Middle frontal gyrus (tissue), 1 donor: ENCODE results near the gene CBR3.
"Not testable (repeated sequence)": the region's sequence is repeated elsewhere in the genome, so short reads cannot be mapped to it uniquely, and the experiment has no call there.

Source experiments
- DNase-seq: peaks from one replicate; pipeline ENCODE4 v3.0.0-alpha.2; 2015; ENCODE audit warnings: low spot score; ENCODE audit errors: extremely low spot score

CBR3 gene

DNA sequence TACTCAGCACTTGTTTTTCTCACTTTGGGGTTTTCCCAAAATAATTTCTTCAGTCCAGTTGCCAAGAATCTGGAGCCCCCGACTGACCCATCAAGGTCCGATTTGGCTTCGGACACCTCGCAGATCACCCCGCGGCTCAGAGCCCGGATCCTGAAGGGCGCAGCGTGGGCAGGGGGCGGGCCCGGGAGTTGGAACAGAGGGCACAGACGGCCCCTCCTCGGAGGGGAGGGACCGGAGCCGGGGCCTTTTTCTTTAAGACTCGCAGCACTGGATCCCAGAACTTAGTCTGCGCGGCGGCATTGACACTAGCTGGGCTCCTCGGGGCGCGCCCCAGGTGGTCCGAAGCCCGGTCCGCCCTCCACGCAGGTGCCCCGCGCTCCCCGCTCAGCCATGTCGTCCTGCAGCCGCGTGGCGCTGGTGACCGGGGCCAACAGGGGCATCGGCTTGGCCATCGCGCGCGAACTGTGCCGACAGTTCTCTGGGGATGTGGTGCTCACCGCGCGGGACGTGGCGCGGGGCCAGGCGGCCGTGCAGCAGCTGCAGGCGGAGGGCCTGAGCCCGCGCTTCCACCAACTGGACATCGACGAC, at the start of gene CBR3:
TSS of gene CBR3 (plus strand) at position 277 of the 588 bp plus-strand sequence. CDS start at position 391, 114 bp downstream.
- DNase-seq, result no peak

DNA sequence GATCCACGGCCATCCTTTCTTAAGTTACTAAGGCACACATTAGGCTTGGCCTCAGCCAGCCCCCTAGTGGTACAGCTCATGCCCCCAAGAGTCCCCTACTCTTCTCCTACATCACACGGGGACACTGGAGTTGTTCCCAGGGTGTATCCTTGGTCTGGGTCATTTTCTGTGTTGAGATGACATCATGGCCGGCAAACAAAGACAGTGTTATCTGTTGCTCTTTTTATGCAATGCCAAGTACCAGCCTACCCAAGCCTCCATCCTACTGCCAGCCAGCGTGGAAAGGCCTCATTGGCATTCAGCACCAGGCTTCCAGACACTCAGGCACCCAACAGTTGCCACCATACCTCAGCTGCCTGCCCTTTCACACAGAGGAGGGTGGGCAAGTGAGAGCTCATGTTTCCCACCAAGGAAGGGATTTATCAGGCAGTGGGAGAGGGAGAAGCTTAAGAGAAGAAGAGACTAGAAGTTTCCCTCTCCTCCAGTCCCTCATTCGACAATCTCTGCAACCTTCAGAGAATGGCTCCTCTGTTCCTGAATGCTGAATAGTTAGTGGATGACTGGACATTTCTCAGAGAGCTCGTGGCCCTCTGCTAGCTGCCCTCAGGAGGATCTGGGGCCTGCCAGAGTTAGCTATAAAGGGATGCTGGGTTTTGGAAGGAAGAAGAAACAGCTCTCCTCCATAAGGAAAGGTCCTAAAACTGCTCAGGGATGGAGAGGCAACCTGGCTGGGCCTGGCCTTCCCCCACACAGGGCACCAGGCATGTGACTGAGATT, 47.3 kb upstream of the CBR3 start:
- DNase-seq, result peak; percentile 73

DNA sequence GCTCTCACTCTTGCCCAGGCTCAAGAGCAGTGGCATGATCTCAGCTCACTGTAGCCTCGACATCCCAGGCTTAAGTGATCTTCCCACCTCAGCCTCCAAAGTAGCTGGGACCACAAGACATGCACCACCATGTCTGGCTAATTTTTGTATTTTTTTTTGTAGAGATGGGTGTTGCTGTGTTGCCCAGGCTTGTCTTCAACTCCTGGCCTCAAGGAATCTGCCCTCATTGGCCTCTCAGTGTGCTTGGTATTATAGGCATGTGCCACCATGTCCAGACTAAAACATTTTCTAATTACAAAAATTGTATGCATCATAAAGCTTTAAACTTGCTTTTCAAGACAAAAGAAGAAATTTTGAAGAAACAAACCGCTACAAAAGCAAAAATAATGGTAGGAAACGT, 44.9 kb upstream of the CBR3 start:
- DNase-seq, result no peak

DNA sequence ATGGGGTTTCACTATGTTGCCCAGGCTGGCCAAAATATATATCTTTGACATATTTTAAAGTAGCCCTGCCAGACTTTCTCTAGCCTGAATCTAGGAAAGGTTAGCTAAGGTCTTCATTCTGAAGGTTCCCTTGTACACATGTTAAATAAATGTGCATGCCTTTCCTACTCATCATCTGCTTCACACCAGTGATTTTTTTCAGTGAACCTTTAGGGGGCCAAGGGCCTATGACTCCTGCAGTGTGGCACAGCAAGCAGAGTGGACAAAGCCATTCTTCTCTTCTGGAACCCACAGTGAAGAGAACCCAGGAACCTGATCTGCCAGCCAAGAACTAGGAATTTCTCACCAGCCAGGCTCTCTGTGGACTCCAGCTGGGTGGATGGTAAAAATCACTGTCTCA, 42.2 kb upstream of the CBR3 start:
- no peak for DNase-seq

DNA sequence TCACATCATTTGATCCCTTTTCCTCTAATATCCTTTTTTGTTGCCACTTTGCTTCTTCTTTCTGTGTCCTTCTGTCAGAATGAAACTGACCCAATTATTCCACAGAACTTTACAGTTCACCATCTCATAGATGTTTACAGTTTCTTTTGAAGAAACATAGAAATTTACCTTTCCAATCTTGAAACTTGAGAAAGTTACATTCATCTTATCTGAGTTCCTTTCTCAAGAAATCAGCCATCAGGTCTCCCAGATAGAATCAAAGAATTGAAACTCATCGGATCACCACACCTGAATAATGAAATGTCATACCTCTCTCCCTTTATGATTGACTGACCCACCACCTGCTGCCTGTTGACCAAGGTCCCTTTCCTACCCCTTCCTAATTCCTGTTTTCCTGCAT, 41.4 kb upstream of the CBR3 start:
- DNase-seq, result no peak

DNA sequence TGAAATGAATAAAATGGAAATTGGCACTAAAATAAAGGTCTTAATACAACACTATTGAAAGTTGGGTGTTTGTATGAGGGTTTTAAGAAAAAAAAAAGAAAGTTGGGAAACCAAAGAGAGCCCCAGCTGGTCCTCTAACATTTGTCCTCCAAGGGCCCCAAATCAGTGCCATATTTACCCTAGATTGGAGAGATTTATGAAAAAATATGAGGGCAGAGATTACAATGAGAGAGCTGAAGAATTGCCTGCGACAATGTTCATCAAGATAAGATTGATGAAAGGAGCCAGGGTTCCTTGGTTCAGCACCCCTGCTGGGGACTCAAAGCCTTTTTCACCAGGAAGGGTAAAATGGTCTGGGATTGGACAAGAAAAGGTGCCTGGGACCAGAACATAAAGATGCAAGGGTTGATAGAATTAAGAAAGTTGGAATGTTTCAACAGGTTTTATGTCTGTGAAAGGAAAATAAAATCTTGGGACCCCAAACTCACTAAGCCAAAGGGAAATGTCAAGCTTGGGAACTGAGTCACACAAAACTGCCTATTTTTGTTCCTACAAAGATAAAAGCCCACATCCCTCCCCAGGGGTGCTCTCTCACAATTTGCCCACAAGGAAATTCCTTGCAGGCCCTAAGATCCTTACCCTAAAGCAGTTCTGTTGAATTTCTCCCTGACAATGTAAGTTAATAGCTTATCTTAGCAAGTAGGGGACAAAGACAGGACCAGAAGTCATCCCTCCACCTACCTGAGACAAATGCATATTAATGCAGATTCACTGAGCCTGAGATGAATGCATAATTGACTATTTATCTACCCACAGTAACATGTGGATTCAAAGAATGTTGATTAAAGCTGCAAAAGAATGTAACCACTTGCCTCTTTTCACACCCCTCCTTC, 38.2 kb upstream of the CBR3 start:
- no peak for DNase-seq

DNA sequence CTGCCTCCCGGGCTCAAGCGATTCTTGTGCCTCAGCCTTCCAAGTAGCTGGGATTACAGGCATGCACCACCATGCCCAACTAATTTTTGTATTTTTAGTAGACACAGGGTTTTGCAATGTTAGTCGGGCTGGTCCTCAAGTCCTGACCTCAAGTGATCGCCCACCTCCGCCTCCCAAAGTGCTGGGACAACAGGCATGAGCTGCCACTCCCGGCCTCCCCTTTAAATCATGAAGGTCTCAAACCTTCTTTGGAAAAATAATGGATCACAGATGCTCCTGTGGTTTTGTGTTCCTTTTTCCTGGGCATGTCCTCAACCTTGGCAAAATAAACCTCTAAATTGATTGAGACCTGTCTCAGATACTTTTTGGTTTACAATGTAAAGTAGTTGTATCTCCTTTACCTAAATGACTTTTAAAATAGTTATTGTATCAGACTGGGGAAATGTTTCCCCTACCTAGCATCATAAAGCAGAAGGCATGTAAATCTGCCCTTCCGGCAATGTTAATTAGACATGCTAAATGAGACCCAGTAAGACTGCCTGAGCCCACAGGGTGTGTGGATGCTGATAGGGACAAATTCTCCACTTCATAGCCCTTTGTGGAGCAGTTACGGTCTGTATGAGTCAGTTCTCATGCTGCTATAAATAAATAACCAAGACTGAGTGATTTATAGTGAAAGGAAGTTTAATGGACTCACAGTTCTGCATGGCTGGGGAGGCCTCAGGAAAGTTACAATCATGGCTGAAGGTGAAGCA, 37.3 kb upstream of the CBR3 start:
- no peak for DNase-seq

DNA sequence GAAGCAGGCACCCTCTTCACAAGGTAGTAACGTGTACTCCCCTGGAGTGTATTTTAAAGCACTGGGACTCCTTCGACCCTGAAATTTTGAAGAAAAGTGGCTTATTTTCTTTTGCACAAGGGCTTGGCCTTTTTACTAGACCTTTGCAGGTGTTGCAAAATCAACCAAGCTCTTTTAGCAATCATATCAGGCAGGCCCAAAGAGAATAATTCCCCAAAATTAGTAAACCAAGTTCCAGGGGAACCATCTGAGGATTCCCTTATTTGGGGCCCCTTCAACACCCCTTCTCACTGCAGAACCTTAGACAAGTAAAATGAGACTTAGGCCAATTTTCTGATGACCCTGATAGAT, 36.7 kb upstream of the CBR3 start:
- DNase-seq, result no peak

DNA sequence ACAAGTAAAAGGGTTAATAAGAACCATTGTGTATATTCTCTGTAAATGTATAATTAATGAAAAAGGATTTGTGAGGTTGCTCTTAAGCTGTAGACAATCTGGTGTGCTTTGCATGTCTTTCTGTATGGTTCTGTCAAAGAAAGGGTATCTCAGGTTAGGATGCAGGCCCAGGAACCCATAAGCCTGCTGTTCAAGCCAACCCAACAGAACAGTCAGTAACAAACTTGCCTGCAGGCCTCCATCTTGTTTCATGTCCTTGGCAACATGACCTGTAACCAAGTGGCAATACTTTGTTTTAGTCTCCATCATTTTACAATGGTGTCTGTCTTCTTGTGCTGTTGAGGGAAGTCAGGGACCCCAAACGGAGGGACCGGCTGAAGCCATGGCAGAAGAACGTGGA, 35.9 kb upstream of the CBR3 start:
- no peak for DNase-seq

DNA sequence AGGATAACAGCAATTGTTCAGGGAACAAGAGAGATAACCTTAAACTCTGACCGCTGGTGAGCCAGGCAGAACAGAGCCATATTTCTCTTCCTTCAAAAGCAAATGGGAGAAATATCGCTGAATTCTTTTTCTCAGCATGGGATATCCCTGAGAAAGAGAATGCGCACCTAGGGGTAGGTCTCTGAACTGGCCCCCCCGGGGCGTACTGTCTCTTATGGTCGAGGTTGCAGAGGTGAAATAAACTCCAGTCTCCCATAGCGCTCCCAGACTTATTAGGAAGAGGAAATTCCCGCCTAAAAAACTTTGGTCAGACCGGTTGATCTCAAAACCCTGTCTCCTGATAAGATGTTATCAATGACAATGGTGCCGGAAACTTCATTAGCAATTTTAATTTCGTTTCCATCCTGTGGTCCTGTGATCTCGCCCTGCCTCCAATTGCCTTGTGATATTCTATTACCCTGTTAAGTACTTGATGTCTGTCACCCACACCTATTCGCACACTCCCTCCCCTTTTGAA, 35.1 kb upstream of the CBR3 start:
- DNase-seq, result not testable (repeated sequence)

DNA sequence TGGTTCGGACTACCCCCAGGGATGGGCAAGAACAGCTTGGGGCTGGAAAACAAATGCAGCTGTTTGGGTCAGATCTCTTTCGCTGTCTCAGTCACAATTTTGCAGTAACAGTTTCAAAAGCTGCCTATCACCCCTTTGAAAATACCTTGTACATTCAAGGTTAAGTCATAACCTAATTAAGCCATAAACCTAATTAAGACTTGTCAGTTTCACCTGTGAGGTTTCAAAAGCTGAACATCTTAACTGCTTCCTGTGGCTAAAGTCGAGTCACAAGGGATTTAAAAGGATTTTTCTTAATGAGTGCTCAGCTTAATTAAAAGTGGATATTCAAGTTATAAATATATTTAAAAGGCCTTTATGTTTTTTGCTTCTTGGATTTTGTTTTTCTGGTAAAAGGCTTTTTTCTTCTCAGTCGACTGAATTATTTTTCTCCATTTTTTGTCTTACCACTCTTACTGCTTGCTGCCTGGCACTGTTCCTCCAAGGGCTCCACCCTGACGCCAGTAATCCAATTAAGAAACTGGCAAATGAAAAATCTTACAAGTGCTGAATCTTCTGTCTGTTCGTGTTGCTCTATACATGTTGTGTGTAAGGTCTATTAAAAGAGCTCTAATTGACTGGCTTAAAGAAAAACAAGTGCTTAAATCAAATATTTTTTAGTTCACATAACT, 33.8 kb upstream of the CBR3 start:
- no peak for DNase-seq

DNA sequence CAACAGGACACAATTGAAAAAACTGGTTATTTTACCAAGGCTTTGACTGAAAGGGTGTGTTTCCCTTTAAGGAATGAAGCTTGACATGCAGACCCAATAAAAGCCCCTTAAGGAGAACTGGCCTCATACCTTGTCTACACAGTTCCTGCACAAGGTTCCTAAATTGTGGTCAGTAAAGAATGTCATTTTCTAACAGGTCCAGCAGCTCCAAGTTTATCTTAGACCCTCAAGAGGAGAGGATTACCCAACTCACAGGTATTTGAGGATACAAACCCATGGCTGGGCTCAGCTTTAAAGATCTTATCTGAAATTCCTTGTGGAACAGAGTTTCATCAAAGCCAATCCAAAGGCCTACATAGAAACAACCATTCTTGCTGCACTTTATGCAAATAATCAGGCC, 31.4 kb upstream of the CBR3 start:
- DNase-seq, result no peak

DNA sequence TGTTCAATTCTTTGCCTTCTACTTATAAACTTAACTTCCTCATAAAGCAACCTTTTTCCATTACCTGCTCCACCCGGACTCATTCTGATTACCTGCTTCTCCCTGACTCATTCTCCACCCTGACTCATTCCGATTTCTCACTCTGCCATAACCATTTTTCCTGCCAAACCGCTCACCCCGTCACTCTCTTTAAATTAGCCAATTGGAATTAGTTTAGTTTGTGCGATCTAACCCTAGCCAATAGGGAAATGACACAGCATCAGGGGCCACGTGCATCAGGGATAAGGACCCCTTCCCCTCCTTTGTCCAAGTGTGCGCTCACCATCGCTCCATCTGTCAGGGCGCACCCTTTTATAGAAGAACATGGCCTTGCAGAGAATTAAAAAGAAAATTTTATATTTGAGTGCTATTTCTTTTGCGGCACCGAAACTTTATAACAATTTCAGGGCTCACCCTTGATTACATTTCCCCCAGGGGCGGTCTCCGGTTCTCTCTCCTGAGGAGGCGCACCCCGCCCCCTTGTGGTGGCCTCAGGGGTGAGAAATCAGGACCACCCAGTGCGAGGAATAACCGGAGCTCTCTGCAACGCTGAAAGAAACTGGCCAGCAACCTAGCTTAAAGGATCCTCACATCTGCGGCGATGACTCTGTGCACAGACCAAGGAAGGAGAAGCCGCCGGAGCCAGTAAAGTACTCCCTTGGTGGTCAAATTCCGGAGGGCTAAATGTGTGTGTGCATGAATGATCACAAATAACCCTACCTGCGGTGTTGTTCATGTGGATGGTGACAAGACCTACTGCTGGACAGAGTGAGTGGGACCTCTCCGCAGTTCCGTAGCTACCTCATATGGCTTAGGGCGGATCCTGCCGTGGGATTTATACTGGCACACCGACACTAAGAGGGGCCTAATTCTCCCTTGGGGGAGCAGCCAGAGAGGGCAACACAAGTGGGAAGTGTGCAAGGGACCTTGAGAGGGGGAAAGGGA, 30.3 kb upstream of the CBR3 start:
- DNase-seq, result peak; percentile 33

DNA sequence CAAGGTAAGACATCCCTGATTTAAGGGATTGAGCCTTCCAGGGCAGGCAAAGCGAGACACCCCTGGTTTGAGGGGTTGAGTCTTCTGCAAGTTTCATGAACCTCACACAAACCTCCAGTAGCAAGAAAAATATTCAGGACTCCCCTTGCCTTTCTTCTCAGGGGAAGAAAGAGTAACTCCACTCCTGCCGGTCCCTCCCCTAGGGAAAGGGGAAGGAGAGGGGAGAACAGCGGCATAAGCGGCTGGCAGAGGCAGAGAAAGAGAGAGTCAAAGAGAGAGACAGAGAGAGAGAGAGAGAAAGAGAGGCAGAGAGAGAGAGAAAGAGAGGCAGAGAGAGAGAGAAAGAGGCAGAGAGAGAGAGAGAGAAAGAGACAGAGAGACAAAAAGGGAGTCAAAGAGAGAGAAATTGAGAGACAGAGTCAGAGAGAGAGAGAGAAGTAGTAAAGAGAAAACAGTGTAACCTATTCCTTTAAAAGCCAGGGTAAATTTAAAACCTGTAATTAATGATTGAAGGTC, 29.5 kb upstream of the CBR3 start:
- DNase-seq, result no peak

DNA sequence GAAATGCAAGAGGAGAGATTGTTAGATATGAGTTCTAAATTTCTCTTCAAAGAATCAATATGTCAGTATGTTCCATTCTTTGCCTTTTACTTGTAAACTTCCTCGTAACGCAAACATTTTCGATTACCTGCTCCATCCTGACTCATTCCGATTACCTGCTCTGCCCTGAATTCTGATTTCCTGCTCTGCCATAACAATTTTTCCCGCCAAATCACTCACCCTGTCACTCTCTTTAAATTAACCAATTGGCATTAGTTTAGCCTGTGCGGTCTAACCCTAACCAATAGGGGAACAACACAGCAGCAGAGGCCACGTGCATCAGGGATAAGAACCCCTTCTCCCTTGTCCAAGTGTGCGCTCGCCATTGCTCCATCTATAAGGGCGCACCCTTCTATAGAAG, 25.0 kb upstream of the CBR3 start:
- no peak for DNase-seq

DNA sequence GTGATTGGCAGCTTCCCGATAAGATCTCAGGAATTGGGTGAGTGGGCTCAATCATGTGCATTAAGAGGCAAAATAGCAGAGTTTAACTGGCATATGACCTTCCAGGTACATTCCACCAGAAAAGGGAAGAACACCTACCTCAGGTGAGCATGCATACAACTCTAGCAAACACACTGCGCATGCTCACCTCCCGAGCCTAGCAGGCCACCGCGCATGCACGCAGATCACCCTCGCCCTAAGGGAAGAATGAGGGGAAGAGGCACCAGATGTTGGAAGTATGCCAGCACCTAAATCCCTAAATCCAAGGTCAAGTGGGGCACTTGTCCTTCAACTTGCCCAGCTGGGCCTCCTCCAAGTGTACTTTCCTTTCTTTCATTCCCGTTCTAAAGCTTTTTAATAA, 23.6 kb upstream of the CBR3 start:
- DNase-seq, result no peak

DNA sequence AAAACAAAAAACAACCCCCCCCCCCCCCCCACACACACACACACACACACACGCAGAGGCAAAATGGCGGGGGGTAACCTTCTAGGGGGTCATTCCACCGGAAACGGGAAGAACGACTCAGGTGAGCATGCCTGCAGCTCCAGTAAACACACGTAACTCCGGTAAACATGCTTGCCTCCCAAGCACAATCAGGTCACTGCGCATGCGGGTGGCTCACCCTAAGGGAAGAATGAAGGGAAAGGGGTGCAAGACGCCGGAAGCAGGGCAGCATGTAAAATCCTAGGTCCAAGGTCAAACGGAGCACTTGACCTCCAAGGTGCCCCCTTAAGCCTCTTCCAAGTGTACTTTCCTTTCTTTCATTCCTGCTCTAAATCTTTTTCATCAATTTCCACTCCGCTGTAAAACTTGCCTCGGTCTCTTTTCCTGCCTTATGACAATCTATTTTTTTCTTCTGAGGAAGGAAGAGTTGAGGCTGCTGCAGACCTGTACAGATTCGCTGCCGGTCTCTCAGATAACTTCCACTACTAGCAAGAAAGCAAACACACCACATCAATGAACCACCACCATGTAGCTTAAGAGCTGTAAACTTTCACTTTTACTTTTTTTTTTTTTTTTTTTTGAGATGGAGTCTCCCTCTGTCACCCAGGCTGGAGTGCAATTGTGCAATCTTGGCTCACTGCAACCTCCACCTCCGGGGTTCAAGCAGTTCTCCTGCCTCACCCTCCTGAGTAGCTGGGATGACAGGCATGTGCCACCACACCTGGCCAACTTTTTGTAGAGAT, 21.0 kb upstream of the CBR3 start:
- DNase-seq, result no peak

DNA sequence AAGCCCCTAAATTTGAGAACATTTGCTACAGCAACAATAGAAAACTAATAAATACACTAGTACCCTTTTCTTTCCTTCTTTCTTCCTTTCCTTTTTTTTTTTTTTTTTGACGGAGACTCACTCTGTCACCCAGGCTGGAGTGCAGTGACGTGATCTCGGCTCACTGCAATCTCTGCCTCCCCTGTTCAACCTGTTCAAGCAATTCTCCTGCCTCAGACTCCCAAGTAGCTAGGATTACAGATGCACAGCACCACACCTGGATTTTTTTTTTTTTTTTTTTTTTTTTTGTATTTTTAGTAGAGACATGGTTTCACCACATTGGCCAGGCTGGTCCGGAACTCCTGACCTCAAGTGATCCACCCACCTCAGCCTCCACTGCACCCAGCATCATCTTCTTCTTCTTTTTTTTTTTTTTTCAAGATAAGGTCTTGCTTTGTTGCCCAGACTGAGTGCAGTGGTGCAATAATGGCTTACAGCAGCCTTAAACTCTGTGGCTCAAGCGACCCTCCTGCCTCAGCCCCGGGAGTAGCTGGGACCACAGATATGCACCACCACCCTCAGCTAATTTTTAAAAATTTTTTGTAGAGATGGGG, 19.6 kb upstream of the CBR3 start:
- no peak for DNase-seq
